SJSA1 (cell line): ENCODE data around the gene EVPL. TPM values are rescaled to one million over a fixed set of nuclear protein-coding genes. Genes with fewer than 3 reads are reported as not detected.
A peak's percentile ranks its signal among the peaks of the same experiment; 100 is the strongest.

Experiments
- DNase-seq, 2 experiments: peaks; one replicate each; pipeline ENCODE4 v3.0.0-alpha.2; 2015 to 2020; ENCODE audit warnings: low spot score in 2 of 2, low read depth in 1 of 2
- H3K27ac ChIP-seq: fragments of 250-450 bp; sonication (Bioruptor Pico); 2 replicates; pipeline ENCODE4 v1.5.1; 2020; ENCODE audit warnings: mild to moderate bottlenecking, moderate library complexity
- H3K27me3 ChIP-seq: fragments of 250-450 bp; sonication (Bioruptor Pico); replicated peaks from 2 replicates; pipeline ENCODE4 v1.5.1; 2020; ENCODE audit warnings: mild to moderate bottlenecking, moderate library complexity
- H3K36me3 ChIP-seq: fragments of 250-450 bp; sonication (Bioruptor Pico); 2 replicates; pipeline ENCODE4 v1.5.1; 2020; ENCODE audit warnings: mild to moderate bottlenecking
- H3K4me1 ChIP-seq: fragments of 250-450 bp; sonication (Bioruptor Pico); replicated peaks from 2 replicates; pipeline ENCODE4 v1.6.1; 2021; ENCODE audit warnings: mild to moderate bottlenecking
- H3K4me3 ChIP-seq: fragments of 250-450 bp; sonication (Bioruptor Pico); 2 replicates; pipeline ENCODE4 v1.5.1; 2020; ENCODE audit warnings: mild to moderate bottlenecking
- H3K9me3 ChIP-seq: fragments of 250-450 bp; sonication (Bioruptor Pico); replicated peaks from 2 replicates; pipeline ENCODE4 v1.5.1; 2020; ENCODE audit warnings: mild to moderate bottlenecking
- total RNA-seq: library from RNA; depleted of rRNA; stranded (reverse); fragments of >200 nt; shearing (Covaris generic); gene quantifications from 2 replicates; pipeline ENCODE4 v1.2.3, GENCODE V29; 2014

EVPL gene
- total RNA-seq, 1 experiment from 2014 or later = not detected

- Histone ChIP-seq H3K27me3 (peaks cover 6% of the 10 kb centered on the region; the same call in 1 of the 2 replicates), H3K4me1 (peaks cover 8% of the 10 kb centered on the region), H3K36me3 (no peaks in the 10 kb centered on the region)
These were observed 8.3 kb downstream of the EVPL start for GRCh38 chr17:76018801-76019200.

GRCh38 chr17:76018340-76018680 lies 8.8 kb downstream of the EVPL start:
- Histone ChIP-seq H3K27ac (no peak overlapping the region), H3K9me3 (no peaks in the 10 kb centered on the region), H3K4me1 (peaks cover 13% of the 10 kb centered on the region), H3K27me3 (peaks cover 6% of the 10 kb centered on the region; the same call in 1 of the 2 replicates), H3K4me3 (no peak overlapping the region), H3K36me3 (no peaks in the 10 kb centered on the region)
- no peak for DNase-seq

More at GRCh38 chr17:76018801-76019200, 8.3 kb downstream of the EVPL start:
- no peak for DNase-seq
- Histone ChIP-seq H3K4me3 (no peak overlapping the region), H3K9me3 (no peaks in the 10 kb centered on the region), H3K27ac (no peak overlapping the region)

GRCh38 chr17:76017481-76018339 lies 9.4 kb downstream of the EVPL start:
- H3K4me3 ChIP-seq = no peak overlapping the region
- H3K27me3 ChIP-seq = peaks cover 6% of the 10 kb centered on the region; the same call in 1 of the 2 replicates
- peaks cover 13% of the 10 kb centered on the region for H3K4me1 ChIP-seq
- no peak for DNase-seq
- H3K27ac ChIP-seq = no peak overlapping the region
- no peaks in the 10 kb centered on the region for H3K9me3 ChIP-seq
- H3K36me3 ChIP-seq = no peaks in the 10 kb centered on the region

GRCh38 chr17:76014925-76015261 lies 12.2 kb downstream of the EVPL start:
- Histone ChIP-seq H3K27me3 (peaks cover 2% of the 10 kb centered on the region; the same call in 1 of the 2 replicates), H3K9me3 (no peaks in the 10 kb centered on the region), H3K4me3 (no peak overlapping the region), H3K4me1 (peaks cover 13% of the 10 kb centered on the region), H3K27ac (no peak overlapping the region), H3K36me3 (no peaks in the 10 kb centered on the region)
- DNase-seq = no peak

- Histone ChIP-seq H3K4me3 (no peak overlapping the region), H3K27me3 (peaks cover 2% of the 10 kb centered on the region; the same call in 1 of the 2 replicates), H3K4me1 (peaks cover 13% of the 10 kb centered on the region), H3K36me3 (no peaks in the 10 kb centered on the region), H3K27ac (no peak overlapping the region), H3K9me3 (no peaks in the 10 kb centered on the region)
- DNase-seq = peak; percentile 65 to 86
These were observed 12.8 kb downstream of the EVPL start for GRCh38 chr17:76014100-76014924.

GRCh38 chr17:76013377-76013932 lies 13.7 kb downstream of the EVPL start:
- peaks cover 2% of the 10 kb centered on the region; the same call in 1 of the 2 replicates for H3K27me3 ChIP-seq
- no peaks in the 10 kb centered on the region for H3K9me3 ChIP-seq
- H3K27ac ChIP-seq = no peak overlapping the region
- DNase-seq = no peak
- peaks cover 13% of the 10 kb centered on the region for H3K4me1 ChIP-seq
- H3K4me3 ChIP-seq = no peak overlapping the region
- H3K36me3 ChIP-seq = no peaks in the 10 kb centered on the region

- Histone ChIP-seq H3K36me3 (no peaks in the 10 kb centered on the region; the same call in 1 of the 2 replicates), H3K27me3 (peaks cover 2% of the 10 kb centered on the region; the same call in 1 of the 2 replicates), H3K4me3 (no peak overlapping the region), H3K27ac (no peak overlapping the region), H3K4me1 (peaks cover 13% of the 10 kb centered on the region), H3K9me3 (no peaks in the 10 kb centered on the region)
- no peak for DNase-seq
These were observed 15.2 kb downstream of the EVPL start for GRCh38 chr17:76011951-76012350.

GRCh38 chr17:76009969-76010661 lies 17.0 kb downstream of the EVPL start:
- Histone ChIP-seq H3K36me3 (peaks cover 4% of the 10 kb centered on the region), H3K9me3 (no peaks in the 10 kb centered on the region), H3K27me3 (peaks cover 2% of the 10 kb centered on the region; the same call in 1 of the 2 replicates), H3K27ac (no peak overlapping the region), H3K4me3 (no peak overlapping the region), H3K4me1 (peaks cover 20% of the 10 kb centered on the region)
- DNase-seq = no peak

GRCh38 chr17:76009447-76009846 lies 17.7 kb downstream of the EVPL start:
- Histone ChIP-seq H3K9me3 (no peaks in the 10 kb centered on the region), H3K4me3 (no peak overlapping the region), H3K36me3 (peaks cover 9% of the 10 kb centered on the region), H3K4me1 (peaks cover 25% of the 10 kb centered on the region), H3K27me3 (no peaks in the 10 kb centered on the region), H3K27ac (no peak overlapping the region)
- DNase-seq = no peak

- peaks cover 9% of the 10 kb centered on the region for H3K36me3 ChIP-seq
- no peak for DNase-seq
- peaks cover 19% of the 10 kb centered on the region for H3K4me1 ChIP-seq
These were observed 18.3 kb downstream of the EVPL start for GRCh38 chr17:76008630-76009425.

GRCh38 chr17:76008208-76008607 lies 18.9 kb downstream of the EVPL start:
- Histone ChIP-seq H3K36me3 (peaks cover 9% of the 10 kb centered on the region), H3K27ac (no peak overlapping the region), H3K9me3 (no peaks in the 10 kb centered on the region), H3K4me1 (peaks cover 14% of the 10 kb centered on the region), H3K4me3 (no peak overlapping the region), H3K27me3 (no peaks in the 10 kb centered on the region)
- no peak for DNase-seq

More at GRCh38 chr17:76008630-76009425, 18.3 kb downstream of the EVPL start:
- H3K9me3 ChIP-seq = no peaks in the 10 kb centered on the region
- no peaks in the 10 kb centered on the region for H3K27me3 ChIP-seq
- no peak overlapping the region for H3K27ac ChIP-seq
- H3K4me3 ChIP-seq = no peak overlapping the region

- Histone ChIP-seq H3K4me1 (peaks cover 14% of the 10 kb centered on the region), H3K4me3 (no peak overlapping the region), H3K27ac (no peak overlapping the region), H3K36me3 (peaks cover 9% of the 10 kb centered on the region), H3K9me3 (no peaks in the 10 kb centered on the region), H3K27me3 (no peaks in the 10 kb centered on the region)
- DNase-seq = no peak
These were observed 19.3 kb downstream of the EVPL start for GRCh38 chr17:76007850-76008165.
